GM19397 (cell line): ENCODE data around the gene DLG3.
"Not testable (repeated sequence)": the region's sequence is repeated elsewhere in the genome, so short reads cannot be mapped to it uniquely, and the experiment has no call there.

Experiments used
- ATAC-seq: cut with Tn5 transposase; IDR thresholded peaks from one replicate; pipeline ENCODE4 v1.9.1; 2021; ENCODE audit warnings: mild to moderate bottlenecking, moderate library complexity; ENCODE audit not compliant: unreplicated experiment

Gene DLG3

DNA sequence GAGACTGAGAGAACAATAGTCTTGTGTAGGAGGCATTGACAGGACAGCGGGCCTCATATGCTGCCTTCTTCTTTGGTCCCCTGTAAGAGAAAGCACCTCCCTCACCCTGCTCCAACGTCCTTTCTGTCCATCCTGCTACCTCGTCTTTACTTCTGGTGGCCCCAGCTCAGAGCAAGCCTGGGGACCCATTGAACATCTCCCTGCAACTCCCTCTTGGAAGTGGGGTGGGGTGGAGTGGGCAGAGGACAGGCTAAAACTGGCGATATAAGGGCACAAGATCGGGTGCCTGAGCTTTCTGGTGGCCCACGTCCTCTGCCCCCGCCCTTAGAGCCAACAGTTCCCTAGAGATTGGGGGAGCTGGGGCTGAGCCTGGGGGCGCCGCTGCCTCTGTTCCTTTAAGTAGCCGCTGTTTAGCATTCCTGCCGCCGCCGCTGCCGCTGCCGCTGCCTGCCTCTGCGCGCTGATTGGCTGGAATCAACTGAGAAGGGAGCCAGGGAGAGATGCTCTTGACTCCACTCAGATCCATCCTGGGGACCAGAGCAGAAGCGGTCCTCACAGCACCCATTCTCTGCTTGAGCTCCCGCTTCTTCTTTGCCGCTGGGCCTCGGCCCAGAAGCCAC is at the start of gene DLG3:
TSS of gene DLG3 (plus strand) at position 510 of the 620 bp plus-strand sequence. CDS start 367 bp downstream, outside the sequence.
- peak; percentile 48 for ATAC-seq

DNA sequence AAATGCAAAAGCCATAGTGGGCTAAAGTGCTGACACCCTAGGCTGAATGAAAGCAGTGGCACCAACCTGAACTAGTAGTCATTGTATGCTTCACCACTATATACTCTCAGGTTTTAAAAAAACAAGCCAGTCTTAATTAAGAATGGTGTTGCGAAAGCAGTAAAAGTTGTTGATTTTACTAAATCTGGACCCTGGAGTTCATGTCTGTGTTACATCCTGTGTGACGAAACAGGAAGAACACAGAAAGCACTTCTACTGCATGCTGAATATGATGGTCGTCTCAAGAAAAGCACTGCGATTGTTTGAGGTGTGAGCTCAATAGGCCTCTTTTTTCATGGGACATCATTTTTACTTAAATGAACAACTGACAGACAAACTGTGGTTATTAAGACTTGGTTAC is 45.7 kb upstream of the DLG3 start:
- ATAC-seq = no peak

DNA sequence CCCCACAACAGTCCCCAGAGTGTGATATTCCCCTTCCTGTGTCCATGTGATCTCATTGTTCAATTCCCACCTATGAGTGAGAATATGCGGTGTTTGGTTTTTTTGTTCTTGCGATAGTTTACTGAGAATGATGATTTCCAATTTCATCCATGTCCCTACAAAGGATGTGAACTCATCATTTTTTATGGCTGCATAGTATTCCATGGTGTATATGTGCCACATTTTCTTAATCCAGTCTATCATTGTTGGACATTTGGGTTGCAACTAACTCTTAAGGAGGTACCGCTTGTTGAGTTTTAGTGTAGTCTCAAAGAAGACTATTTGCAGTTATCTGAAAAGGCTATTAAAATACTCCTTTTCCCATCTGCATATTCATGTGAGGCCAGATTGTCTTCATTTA is 44.5 kb upstream of the DLG3 start:
- ATAC-seq = not testable (repeated sequence)

- no peak for ATAC-seq
These were observed 41.9 kb upstream of the DLG3 start for GRCh38 chrX:70402721-70403120.

GRCh38 chrX:70405003-70405402 is 39.6 kb upstream of the DLG3 start:
- no peak for ATAC-seq

DNA sequence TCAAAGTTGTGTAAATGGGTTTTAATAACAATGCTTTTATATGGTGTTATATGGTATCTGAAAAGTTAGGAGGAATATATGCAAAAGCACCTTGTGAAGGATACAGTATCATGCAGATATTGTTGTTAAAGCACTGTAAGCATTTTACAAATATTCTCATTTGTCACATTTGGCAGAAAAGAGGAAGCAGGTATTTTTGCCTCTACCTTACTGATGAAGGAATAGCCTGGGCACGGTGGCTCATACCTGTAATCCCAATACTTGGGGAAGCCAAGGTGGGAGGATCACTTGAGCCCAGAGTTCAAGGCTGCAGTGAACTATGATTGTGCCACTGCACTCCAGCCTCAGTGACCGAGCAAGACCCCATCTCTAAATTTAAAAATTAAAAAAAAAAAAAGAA is 33.7 kb upstream of the DLG3 start:
- ATAC-seq = no peak

DNA sequence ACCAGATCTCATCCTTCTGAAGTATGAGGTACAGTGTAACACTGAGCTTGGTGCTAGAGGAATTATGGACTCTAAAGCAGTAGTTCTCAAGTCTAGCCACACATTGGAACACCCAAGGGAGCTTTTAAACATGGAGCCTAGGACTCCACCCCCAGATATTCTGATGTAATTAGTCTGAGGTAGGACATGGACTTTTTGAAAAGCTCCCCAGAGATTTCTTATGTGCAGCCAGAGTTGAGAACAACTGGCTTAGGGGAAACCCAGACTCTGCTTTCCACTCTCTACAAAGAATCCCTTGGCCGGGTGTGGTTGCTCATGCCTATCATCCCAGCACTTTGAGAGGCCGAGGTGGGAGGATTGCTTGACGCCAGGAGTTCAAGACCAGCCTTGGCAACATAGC is 33.2 kb upstream of the DLG3 start:
- ATAC-seq = no peak

DNA sequence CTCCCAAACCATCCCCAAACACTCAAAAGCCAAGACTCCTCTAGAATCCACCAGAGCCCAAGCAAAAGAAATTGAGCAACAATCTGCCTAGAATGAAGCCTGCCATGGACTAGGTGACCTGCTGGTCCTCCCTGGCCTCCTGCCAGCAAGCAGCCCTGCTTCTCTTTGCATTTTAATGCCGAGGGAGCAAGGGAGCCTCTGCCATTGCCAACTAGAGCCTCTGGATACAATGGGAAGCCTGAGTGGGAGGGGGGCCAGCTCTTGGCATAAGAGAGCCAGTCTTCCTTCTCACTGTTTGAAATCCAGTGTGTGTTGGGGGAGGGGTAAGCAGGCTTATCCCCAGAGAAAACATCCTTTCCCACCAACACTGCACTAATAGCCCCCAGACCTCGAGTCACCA is 23.0 kb upstream of the DLG3 start:
- ATAC-seq = no peak

GRCh38 chrX:70422851-70423341 is 21.7 kb upstream of the DLG3 start, which contains the start of gene GDPD2:
Gene GDPD2 (plus strand): TSS chrX:70423314. CDS start chrX:70424985, 1,671 bp downstream.
- ATAC-seq = no peak

DNA sequence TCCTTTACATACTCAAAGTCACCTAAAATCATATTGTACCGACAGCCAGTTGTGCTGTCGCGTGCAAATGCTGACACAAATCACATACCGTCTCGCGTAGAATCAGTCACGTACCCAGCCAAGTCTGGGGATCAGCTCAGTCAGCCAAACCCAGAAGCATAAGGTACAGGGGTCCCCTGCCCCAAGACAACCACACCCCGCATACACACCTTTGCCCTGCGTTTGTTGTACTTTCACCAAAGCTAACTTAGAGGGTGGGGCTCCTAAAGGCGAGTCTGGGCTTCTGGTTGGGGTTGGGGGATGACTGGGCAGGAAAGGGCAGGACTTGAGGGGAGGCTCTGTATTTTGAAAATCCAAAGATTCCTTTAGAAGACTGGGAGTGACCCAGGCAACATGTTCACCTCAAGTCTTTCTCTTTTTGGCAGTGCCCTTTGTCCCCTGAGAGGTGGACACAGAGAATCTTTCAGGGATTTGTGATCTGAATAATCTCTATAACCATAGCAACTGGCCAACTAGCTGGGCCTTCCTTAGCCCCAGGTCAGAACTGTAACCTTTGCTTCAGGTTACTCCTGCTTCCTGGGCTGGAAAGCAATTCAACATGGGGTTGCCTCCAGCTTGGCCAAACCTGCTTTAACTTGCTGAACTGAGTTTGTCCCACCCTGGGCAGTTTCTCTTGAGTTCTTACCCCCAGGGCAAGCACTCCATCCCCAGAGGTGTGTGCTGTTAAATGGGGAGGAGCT is 20.5 kb upstream of the DLG3 start:
- ATAC-seq = no peak

- no peak for ATAC-seq
These were observed 19.8 kb upstream of the DLG3 start for GRCh38 chrX:70424801-70425200.

DNA sequence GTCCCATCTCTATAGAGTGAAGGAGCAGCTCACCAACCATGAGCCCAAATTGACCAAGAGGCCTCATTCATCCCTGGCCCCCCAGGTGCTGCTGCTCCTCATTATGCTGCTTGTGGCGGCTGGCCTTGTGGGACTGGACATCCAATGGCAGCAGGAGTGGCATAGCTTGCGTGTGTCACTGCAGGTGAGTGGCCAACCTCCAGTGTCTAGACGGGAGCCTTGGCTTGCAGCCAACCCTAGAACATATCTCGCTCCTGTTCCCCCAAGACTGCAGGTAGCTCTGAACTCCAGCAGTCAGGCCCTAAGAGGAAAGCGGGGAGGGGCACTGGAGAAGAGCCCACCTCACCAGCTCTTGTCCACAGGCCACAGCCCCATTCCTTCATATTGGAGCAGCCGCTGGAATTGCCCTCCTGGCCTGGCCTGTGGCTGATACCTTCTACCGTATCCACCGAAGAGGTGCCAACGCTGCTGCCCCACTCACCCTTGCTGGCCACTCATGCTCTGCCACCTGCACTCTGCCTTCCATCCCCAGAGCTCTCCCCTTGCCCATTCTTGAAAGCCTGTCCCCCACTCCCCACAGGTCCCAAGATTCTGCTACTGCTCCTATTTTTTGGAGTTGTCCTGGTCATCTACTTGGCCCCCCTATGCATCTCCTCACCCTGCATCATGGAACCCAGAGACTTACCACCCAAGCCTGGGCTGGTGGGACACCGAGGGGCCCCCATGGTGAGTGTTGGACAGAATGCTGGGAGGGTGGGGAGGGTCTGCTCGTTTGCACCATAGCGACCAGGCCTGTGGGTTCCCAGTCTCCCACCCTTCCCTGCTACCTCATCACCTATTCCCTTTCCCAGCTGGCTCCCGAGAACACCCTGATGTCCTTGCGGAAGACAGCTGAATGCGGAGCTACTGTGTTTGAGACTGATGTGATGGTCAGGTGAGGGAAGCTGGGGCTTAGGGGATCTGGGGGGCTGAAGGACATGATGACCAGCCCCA is 18.1 kb upstream of the DLG3 start:
- ATAC-seq = no peak

DNA sequence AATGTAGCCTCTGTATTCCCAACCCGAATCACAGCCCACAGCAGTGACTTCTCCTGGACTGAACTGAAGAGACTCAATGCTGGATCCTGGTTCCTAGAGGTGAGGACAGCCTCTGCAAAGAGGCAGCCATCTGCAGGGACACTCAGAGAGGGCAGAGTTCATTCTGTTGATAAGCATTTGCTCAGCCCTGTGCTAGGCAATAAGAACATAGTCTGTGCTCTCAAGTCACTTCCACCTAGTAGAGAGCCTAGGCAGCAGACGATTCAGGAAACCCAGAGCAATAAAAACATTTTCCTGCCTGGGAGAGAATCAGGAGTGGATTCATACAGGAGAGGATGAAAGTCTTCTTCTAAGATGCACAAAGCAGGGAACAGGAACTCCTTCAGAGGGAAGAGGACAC is 17.3 kb upstream of the DLG3 start:
- no peak for ATAC-seq

DNA sequence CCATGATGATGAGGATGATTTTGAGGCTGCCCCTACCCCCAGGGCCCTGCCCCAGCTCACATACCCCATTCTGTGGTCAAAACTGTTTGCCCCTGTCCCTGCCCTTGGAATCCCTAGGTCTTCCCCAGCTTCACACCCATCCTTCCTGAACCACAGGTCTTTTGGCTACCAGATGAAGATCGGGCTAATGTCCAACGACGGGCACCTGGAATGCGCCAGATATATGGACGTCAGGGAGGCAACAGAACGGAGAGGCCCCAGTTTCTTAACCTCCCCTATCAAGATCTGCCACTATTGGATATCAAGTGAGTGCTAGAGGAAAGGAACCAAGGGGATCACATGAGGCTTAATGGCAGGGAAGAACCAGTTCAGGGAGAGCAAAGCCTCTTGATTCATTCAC is 14.9 kb upstream of the DLG3 start:
- ATAC-seq = no peak

GRCh38 chrX:70432936-70433847 is 11.4 kb upstream of the DLG3 start:
- ATAC-seq = no peak

DNA sequence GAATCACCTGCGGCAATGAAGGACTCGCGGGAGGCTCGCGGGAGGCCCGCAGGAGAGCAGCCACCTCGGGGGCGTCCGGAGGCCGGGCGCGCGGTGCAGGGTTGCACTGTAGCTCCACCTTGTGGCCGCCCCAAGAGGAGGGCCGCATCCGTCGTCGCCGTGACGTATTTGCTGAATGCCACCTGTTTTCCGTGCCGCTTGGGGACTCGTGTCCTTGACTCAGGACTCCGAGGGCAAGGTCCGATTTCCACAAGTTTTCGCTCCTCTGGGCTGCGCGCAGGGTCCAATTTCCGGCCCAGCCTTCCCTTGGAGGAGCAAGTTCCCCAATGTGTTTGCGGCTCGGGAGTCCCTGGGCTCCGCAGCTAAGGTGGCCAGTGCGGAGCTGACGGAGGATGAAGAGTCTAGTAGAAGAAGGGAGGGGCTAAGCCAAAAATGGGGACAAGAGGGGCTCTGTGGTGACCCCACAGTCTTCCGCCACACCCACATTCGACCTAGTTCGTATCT is 10.7 kb upstream of the DLG3 start:
- ATAC-seq = peak; percentile 70

GRCh38 chrX:70434352-70434866 is 10.2 kb upstream of the DLG3 start:
- ATAC-seq = peak; percentile 71

GRCh38 chrX:70434914-70435586 is 9.6 kb upstream of the DLG3 start:
- no peak for ATAC-seq

- no peak for ATAC-seq
These were observed 8.3 kb upstream of the DLG3 start for GRCh38 chrX:70436343-70436742.
